H1 (cell line): Measurements from ENCODE around the gene GPRASP3. TPM values are rescaled to one million over a fixed set of nuclear protein-coding genes. Genes with fewer than 3 reads are reported as not detected.

ENCODE experiments used
- CTCF ChIA-PET: fragments of 300-600 bp; sonication (Branson Sonifier 250); formaldehyde crosslinking; loops from one replicate; lab custom pipeline; 2021; ENCODE audit not compliant: partially characterized antibody; lab: Charles Lee
- POLR2A ChIA-PET: fragments of 300-600 bp; sonication (Branson Sonifier 250); formaldehyde crosslinking; loops from one replicate; lab custom pipeline; 2021; ENCODE audit warnings: inconsistent platforms; ENCODE audit not compliant: partially characterized antibody; lab: Charles Lee
- DNase-seq, 2 experiments: peaks; one replicate each; pipeline versions ENCODE4 v3.0.0 to v3.0.0-alpha.2; 2010 to 2022; ENCODE audit warnings: low spot score in 2 of 2, low read depth in 1 of 2, mixed read lengths in 1 of 2
- FAIRE-seq: peaks from 2 replicates; lab custom pipeline; 2011; peaks lifted over from hg19 to GRCh38; lab: Jason Lieb, UNC
- H2AFZ ChIP-seq: 2 replicates; pipeline ENCODE4 v1.8.1; 2012; ENCODE audit warnings: low read length, inconsistent platforms
- H2AK5ac ChIP-seq: 2 replicates; pipeline ENCODE4 v1.6.1; 2013; ENCODE audit warnings: low read depth, low read length
- H2BK120ac ChIP-seq: replicated peaks from 2 replicates; pipeline ENCODE3; 2013; ENCODE audit warnings: low read depth, low read length, inconsistent platforms
- H2BK12ac ChIP-seq: 2 replicates; pipeline ENCODE4 v1.6.1; 2013; ENCODE audit warnings: low read depth, low read length
- H2BK15ac ChIP-seq: 2 replicates; pipeline ENCODE4 v1.6.1; 2013; ENCODE audit warnings: low read length
- H2BK20ac ChIP-seq: 2 replicates; pipeline ENCODE4 v1.6.1; 2013; ENCODE audit warnings: low read length
- H2BK5ac ChIP-seq: 2 replicates; pipeline ENCODE4 v1.6.1; 2013; ENCODE audit warnings: low read depth, low read length
- H3K14ac ChIP-seq: 2 replicates; pipeline ENCODE4 v1.6.1; 2013; ENCODE audit warnings: inconsistent platforms; ENCODE audit not compliant: insufficient read length
- H3K18ac ChIP-seq: 2 replicates; pipeline ENCODE4 v1.6.1; 2013; ENCODE audit warnings: low read length; ENCODE audit errors: extremely low read depth
- H3K23ac ChIP-seq: 2 replicates; pipeline ENCODE4 v1.6.1; 2013; ENCODE audit warnings: inconsistent platforms; ENCODE audit not compliant: insufficient read length
- H3K23me2 ChIP-seq: 2 replicates; pipeline ENCODE4 v1.6.1; 2013; ENCODE audit warnings: low read depth, low read length
- H3K27ac ChIP-seq: 2 replicates; pipeline ENCODE4 v1.6.1; 2011; ENCODE audit warnings: low read depth, low read length, inconsistent platforms
- H3K27me3 ChIP-seq, 4 experiments: replicated peaks in 1 of 4; 1 replicate in 1 of 4; 2 replicates in 3 of 4; pipeline versions ENCODE4 v1.6.1 to v1.8.1; 2011 to 2013; ENCODE audit warnings: low read length in 3 of 4, mild to moderate bottlenecking in 3 of 4, inconsistent platforms in 2 of 4, mixed read lengths in 2 of 4, moderate library complexity in 1 of 4; ENCODE audit not compliant: control insufficient read depth in 3 of 4, insufficient read depth in 3 of 4; ENCODE audit errors: extremely low read depth in 1 of 4
- H3K36me3 ChIP-seq, 4 experiments: 2 replicates each; pipeline versions ENCODE4 v1.6.1 to v1.8.1; 2011 to 2013; ENCODE audit warnings: mild to moderate bottlenecking in 4 of 4, low read length in 3 of 4, moderate library complexity in 2 of 4, control low read depth in 1 of 4, inconsistent platforms in 1 of 4; ENCODE audit not compliant: insufficient read depth in 4 of 4, control insufficient read depth in 2 of 4
- H3K4ac ChIP-seq: replicated peaks from 2 replicates; pipeline ENCODE3; 2013; ENCODE audit warnings: low read length, low read depth, mixed read lengths, inconsistent platforms; ENCODE audit not compliant: insufficient read length
- H3K4me1 ChIP-seq, 4 experiments: replicated peaks in 1 of 4; 1 replicate in 1 of 4; 2 replicates in 3 of 4; pipeline versions ENCODE4 v1.6.1 to v1.8.1; 2011 to 2013; ENCODE audit warnings: low read length in 3 of 4, inconsistent platforms in 2 of 4, mixed read lengths in 1 of 4; ENCODE audit not compliant: insufficient read depth in 4 of 4, control insufficient read depth in 3 of 4
- H3K4me2 ChIP-seq, 2 experiments: 2 replicates each; pipeline versions ENCODE4 v1.6.1 to v1.8.1; 2011 to 2013; ENCODE audit warnings: low read depth in 2 of 2, low read length in 2 of 2, control low read depth in 1 of 2, inconsistent platforms in 1 of 2, mild to moderate bottlenecking in 1 of 2; ENCODE audit not compliant: insufficient read depth in 1 of 2
- H3K4me3 ChIP-seq, 4 experiments: fragments of 200-600, 300-600 bp in 1 of 4; sonication (generic), shearing (Covaris generic), sonication (Bioruptor Twin) in 1 of 4; 2 replicates each; pipeline versions ENCODE4 v1.5.1 to v1.8.1; 2011 to 2016; ENCODE audit warnings: low read length in 4 of 4, low read depth in 3 of 4, control low read depth in 2 of 4, inconsistent platforms in 2 of 4, mild to moderate bottlenecking in 2 of 4, mixed read lengths in 1 of 4, moderate library complexity in 1 of 4; ENCODE audit not compliant: insufficient read depth in 2 of 4; ENCODE audit errors: extremely low read depth in 1 of 4
- H3K56ac ChIP-seq: replicated peaks from 2 replicates; pipeline ENCODE3; 2013; ENCODE audit warnings: low read depth, mild to moderate bottlenecking, mixed read lengths, low read length, inconsistent platforms; ENCODE audit not compliant: insufficient read length
- H3K79me1 ChIP-seq: 2 replicates; pipeline ENCODE4 v1.6.1; 2013; ENCODE audit warnings: low read depth, low read length, control low read depth
- H3K79me2 ChIP-seq, 2 experiments: 2 replicates each; pipeline versions ENCODE4 v1.6.1 to v1.8.1; 2012 to 2013; ENCODE audit warnings: low read length in 2 of 2, mild to moderate bottlenecking in 2 of 2, inconsistent platforms in 1 of 2; ENCODE audit not compliant: insufficient read depth in 2 of 2, control insufficient read depth in 1 of 2
- H3K9ac ChIP-seq, 4 experiments: replicated peaks in 1 of 4; 1 replicate in 1 of 4; 2 replicates in 3 of 4; pipeline versions ENCODE4 v1.6.1 to v1.8.1; 2011 to 2013; ENCODE audit warnings: low read depth in 3 of 4, low read length in 3 of 4, control low read depth in 2 of 4, mild to moderate bottlenecking in 2 of 4, moderate library complexity in 2 of 4, inconsistent platforms in 1 of 4; ENCODE audit errors: extremely low read depth in 1 of 4
- H3K9me3 ChIP-seq, 2 experiments: 2 replicates each; pipeline versions ENCODE4 v1.6.1 to v1.8.1; 2012 to 2013; ENCODE audit warnings: mild to moderate bottlenecking in 2 of 2, moderate library complexity in 2 of 2, control low read depth in 1 of 2, inconsistent platforms in 1 of 2, low read depth in 1 of 2, low read length in 1 of 2, mixed read lengths in 1 of 2; ENCODE audit not compliant: insufficient read depth in 2 of 2
- H4K20me1 ChIP-seq, 2 experiments: replicated peaks in 1 of 2; 2 replicates each; pipeline versions ENCODE3 to v1.8.1; 2011 to 2013; ENCODE audit warnings: inconsistent platforms in 2 of 2, low read length in 2 of 2, mild to moderate bottlenecking in 1 of 2; ENCODE audit not compliant: insufficient read depth in 2 of 2, control insufficient read depth in 1 of 2
- H4K5ac ChIP-seq: 2 replicates; pipeline ENCODE4 v1.6.1; 2013; ENCODE audit warnings: low read length, low read depth, mixed read lengths, inconsistent platforms; ENCODE audit not compliant: insufficient read length
- H4K8ac ChIP-seq: 2 replicates; pipeline ENCODE4 v1.8.0; 2013; ENCODE audit warnings: mild to moderate bottlenecking, moderate library complexity, low read length, inconsistent platforms; ENCODE audit not compliant: insufficient read depth; ENCODE audit errors: extremely low read depth
- H4K91ac ChIP-seq: replicated peaks from 2 replicates; pipeline ENCODE3; 2013; ENCODE audit warnings: low read length, mixed read lengths, inconsistent platforms; ENCODE audit not compliant: insufficient read length
- KDM1A ChIP-seq: fragments of 200-600, 300-600 bp; sonication (generic); IDR thresholded peaks from 2 replicates; pipeline ENCODE4 v1.7.1; 2016; ENCODE audit warnings: mild to moderate bottlenecking, low read length, borderline replicate concordance
- WGBS, 2 experiments: shearing (Covaris generic) in 1 of 2; methylation state at CpG; one replicate each; pipeline versions ENCODE4 v1.1.6 to v1.1.7; 2013 to 2015; ENCODE audit warnings: low lambda C conversion rate in 2 of 2, mixed read lengths in 2 of 2, inconsistent platforms in 1 of 2, low coverage in 1 of 2, missing lambda C conversion rate in 1 of 2; ENCODE audit not compliant: insufficient replicate concordance in 2 of 2, insufficient coverage in 1 of 2, insufficient read length in 1 of 2; ENCODE audit errors: extremely low coverage in 1 of 2, missing lambda C conversion rate in 1 of 2; 5-methylcytosine and 5-hydroxymethylcytosine counted together
- polyA plus RNA-seq, 7 experiments: library from polyadenylated mRNA; depleted of rRNA in 3 of 7; stranded (reverse) in 5 of 7; unstranded in 2 of 7; fragments of >200 nt in 5 of 7; fragments of 200-250 nt in 2 of 7; gene quantifications; 1 replicate in 5 of 7; 2 replicates in 1 of 7; 4 replicates in 1 of 7; pipeline versions ENCODE4 v1.2.1 to v1.2.3, GENCODE V29; 2011 to 2013; ENCODE audit warnings: missing spikeins in 2 of 7, mixed read lengths in 2 of 7
- total RNA-seq: library from RNA; stranded (reverse); fragmentation: NEBNext Ultra II Directional; extraction: Animal tissue kit (Norgen Biotek cat#: 25700); gene quantifications from 2 replicates; pipeline ENCODE4 v1.2.1, GENCODE V29; 2021

Gene GPRASP3
- total and polyA plus RNA-seq, 2 of the 8 experiments (the other 6 are each of a cell fraction or from before 2014, with no cell fraction given) = 7.0 to 19.8 TPM

DNA sequence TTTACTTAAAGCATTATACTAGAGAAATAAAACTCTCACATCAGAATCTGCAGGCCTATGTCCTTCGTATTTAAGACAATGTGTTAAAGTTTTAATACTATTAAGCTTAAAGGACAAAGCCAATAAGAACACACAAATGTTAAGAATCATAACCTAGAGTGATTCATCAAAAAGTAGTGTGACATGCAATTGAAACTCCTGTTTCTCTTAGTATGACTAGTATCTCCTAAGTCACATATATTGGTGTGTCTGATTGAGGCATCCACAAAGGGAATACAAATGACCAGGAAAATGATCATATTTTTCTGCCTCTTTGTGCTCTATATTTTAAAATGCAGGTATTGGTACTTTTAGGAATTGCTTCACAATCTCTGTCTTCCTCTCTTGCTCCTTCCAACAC lies 23.8 kb downstream of the GPRASP3 start:
- peaks cover 0 to 21% of the 10 kb centered on the region in 2 experiments; a peak in 2 of 4 replicates for H3K79me2 ChIP-seq
- H3K36me3 ChIP-seq = peaks cover 0 to 3% (median 0%) of the 10 kb centered on the region in 4 experiments; a peak in 1 of 8 replicates
- no peak overlapping the region for H3K27ac ChIP-seq
- no peak overlapping the region for H2AK5ac ChIP-seq
- H3K9me3 ChIP-seq = no peaks in the 10 kb centered on the region
- H3K23ac ChIP-seq = no peak overlapping the region
- no peak overlapping the region for H4K91ac ChIP-seq
- POLR2A ChIA-PET = no interaction called here
- H2BK120ac ChIP-seq = no peak overlapping the region
- H3K14ac ChIP-seq = no peak overlapping the region
- H2BK20ac ChIP-seq = no peak overlapping the region
- peaks cover 2 to 3% of the 10 kb centered on the region in 2 experiments for H4K20me1 ChIP-seq
- H2BK12ac ChIP-seq = no peak overlapping the region
- no peak overlapping the region for H2BK15ac ChIP-seq
- no peak overlapping the region; a peak in 1 of 4 replicates for H3K4me2 ChIP-seq
- H4K5ac ChIP-seq = no peak overlapping the region
- H4K8ac ChIP-seq = no peak overlapping the region
- H2AFZ ChIP-seq = no peak overlapping the region
- no peaks in the 10 kb centered on the region for H3K79me1 ChIP-seq
- no peak overlapping the region for H3K4me3 ChIP-seq
- FAIRE-seq (no peak), DNase-seq (no peak)
- H3K27me3 ChIP-seq = no peaks in the 10 kb centered on the region
- H3K23me2 ChIP-seq = 0 out of 2 replicates have a peak, but pooled peaks cover 2% of the 10 kb centered on the region
- CTCF ChIA-PET = no interaction called here
- H3K4me1 ChIP-seq = peaks cover 0 to 6% (median 2%) of the 10 kb centered on the region in 4 experiments; a peak in 3 of 7 replicates
- no peak overlapping the region for H3K9ac ChIP-seq
- H3K4ac ChIP-seq = no peak overlapping the region
- no peak overlapping the region for H3K18ac ChIP-seq
- 89% methylated on average over 1 of the region's 1 CpG; no CpG with 5 or more reads in 1 of the 2 experiments for WGBS, 2 experiments
- no peak overlapping the region for H3K56ac ChIP-seq
- TF ChIP-seq KDM1A = no peak
- no peak overlapping the region for H2BK5ac ChIP-seq
